Inferior parietal cortex (tissue), 1 donor: ENCODE results near the gene NEK1.
"Not testable (repeated sequence)": the region's sequence is repeated elsewhere in the genome, so short reads cannot be mapped to it uniquely, and the experiment has no call there.

Source experiments
- DNase-seq: peaks from one replicate; pipeline ENCODE4 v3.0.0-alpha.2; 2016; ENCODE audit errors: extremely low spot score

NEK1 gene

DNA sequence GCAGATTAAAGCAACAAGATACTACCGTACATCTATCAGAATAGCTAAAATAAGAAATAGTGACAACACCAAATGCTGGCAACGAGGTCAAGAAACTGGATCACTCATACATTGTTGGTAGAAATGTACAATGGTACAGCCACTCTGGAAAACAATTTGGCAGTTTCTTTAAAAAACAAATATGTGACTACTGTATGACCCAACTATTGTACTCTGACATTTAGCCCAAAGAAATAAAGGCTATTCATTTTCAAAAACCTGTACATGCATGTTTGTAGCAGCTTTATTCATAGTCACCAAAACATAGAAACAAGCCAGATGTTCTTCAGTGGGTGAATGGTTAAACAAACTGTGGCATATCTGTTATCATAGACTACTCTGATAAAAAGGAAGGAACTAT, 16.2 kb upstream of the NEK1 start:
- DNase-seq = no peak

DNA sequence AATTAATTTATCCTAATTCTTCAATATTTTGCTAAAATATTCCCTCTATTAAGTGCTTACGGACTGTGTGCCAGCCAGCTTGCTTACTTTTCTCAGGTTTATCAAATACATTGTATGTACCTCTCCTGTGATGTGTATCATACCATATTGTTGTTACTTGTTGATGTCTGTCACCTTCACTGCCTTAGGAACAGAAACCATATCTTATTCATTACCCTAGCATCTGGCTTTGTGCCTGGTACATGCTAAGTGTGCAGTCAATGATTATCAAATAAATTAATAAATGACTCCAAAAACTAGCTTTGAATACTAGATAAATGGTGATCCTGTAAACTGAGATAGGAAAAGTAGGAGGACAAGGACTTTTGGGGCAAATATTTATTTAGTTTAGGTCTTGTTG, 14.9 kb upstream of the NEK1 start:
- DNase-seq = no peak

DNA sequence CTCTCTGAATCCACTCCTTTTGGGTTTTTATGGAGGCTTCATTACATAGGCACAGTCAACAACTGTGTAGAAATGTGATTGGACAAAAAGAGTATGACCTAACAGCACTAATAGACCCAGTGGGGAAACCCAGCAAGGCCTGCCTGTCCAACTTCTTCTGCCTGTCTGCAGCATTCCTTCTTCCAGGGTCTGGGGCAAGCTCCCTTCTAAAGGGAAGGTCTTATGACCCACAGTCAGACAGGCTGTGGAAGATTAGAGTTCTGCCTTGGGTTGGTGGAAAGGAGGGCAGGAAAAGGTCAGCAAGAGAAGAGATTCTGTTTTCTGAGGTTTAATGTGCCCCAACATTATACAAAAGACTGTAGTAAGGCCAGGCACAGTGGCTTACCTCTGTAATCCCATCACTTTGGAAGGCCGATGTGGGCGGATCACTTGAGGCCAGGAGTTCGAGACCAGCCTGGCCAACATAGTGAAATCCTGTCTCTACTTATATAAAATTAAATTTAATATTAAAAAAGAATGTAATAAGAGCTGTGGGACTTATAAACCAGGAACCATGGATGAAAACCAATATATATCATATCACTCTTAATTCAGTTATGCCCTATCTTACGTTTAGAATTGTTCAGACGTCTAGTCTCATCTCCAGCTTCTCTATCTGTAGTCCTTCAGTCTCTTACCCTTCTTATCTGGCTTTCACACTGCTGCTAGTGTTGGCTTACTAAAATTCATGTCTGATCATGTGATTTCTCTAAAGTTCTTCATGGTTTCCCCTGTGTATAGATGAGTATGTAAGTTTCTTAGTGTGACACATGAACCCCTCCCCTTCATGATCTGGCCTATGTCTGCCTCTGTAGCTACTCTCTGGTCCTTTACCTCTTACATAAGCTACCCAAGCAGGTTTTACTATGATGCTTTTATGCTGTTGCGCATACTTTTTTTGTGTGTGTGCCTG, 14.2 kb upstream of the NEK1 start:
- no peak for DNase-seq

DNA sequence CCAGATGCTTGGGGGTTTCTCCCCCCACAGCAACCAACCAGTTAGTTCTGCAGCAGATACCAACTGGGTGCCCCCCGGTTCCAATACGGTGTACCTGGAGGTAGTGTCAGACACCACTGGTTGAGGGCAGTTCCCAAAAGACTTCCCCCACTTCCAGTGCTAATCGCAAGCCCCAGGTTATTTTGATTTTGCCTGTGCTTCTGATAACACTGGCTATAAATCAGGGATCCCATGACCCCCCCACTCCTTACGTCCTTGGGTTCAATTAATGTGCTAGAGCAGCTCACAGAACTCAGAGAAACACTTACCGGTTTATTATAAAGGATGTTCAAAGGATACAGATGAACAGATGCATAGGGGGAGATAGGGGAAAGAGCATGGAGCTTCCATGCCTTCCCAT, 13.5 kb upstream of the NEK1 start:
- DNase-seq = no peak

DNA sequence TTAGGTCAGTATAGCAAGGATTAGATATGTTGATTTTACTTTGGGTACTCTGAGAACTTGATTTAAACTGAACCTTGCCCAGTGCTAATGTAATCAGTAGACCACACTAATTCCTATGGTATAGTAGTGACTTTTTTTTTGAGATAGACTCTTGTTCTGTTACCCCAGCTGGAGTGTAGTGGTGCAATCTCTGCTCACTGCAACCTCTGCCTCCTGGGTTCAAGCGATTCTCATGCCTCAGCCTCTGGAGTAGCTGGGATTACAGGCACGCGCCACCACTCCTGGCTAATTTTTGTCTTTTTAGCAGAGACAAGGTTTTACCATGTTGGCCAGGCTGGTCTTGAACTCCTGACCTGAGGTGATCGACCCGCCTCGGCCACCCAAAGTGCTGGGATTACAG, 11.6 kb upstream of the NEK1 start:
- not testable (repeated sequence) for DNase-seq

DNA sequence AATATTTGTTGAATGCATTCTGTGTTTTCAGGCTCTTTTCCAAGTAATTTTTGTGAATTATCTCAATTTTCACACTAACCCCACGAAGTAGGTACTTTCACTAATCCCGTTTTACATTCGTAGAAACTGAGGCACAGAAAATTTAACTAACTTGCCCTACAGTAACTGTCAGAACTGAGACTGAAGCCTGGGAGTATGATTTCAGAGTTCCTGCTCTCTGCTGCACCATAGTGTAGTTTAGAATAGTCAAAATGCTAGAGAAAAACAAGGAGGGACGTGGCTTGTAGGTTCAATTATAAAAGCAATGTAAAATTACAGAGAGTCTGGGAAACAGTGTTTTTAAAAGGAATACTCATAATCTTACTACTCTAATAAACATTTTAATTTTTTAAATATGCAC, 10.2 kb upstream of the NEK1 start:
- no peak for DNase-seq

DNA sequence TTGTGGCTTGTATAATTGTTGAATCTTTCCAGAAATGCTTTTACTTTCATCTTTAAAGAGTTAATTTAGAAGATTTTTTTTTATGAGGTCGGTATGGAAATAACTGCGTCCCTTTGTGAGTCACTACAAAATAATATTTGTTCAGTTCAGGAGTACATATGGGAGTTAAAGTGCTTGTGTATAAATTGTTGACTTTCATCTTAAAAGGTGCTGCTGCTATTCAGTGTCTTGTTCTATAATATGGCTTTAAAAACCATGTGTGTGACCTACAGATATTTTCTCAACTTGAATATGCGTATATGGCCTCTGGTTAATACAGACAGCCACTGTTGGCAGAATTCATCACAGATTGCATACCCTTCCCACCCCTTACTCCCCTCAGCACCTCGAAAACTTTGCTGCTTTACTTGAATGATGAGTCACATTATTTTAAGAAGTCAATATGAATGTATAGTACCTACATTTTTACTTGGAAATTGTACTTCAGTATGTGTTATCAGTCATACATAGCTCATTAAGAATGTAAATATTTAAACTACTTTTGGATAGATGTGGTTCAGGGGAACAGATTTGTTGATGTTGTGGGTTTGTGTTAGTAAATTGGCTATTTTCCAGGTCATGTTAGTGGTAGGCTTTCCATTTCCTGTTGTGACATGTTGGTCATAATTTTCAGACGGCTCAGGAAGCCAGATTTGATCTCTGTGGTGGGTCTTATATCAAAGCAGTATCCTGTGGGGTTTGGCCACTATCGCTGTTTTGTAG, 9.5 kb upstream of the NEK1 start:
- DNase-seq = no peak

DNA sequence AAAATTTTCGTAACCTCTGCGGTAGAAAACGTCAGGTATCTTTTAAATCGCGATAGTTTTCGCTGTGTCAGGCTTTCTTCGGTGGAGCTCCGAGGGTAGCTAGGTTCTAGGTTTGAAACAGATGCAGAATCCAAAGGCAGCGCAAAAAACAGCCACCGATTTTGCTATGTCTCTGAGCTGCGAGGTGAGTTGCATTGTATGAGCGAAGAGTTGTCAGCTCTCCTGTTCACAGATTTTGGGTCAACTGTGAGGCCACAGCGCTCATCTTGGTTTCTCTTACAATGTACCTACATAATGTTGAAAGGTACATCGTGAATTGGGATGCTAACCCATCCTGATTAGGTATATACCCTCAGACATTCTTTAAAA, 8.5 kb upstream of the NEK1 start:
- no peak for DNase-seq

DNA sequence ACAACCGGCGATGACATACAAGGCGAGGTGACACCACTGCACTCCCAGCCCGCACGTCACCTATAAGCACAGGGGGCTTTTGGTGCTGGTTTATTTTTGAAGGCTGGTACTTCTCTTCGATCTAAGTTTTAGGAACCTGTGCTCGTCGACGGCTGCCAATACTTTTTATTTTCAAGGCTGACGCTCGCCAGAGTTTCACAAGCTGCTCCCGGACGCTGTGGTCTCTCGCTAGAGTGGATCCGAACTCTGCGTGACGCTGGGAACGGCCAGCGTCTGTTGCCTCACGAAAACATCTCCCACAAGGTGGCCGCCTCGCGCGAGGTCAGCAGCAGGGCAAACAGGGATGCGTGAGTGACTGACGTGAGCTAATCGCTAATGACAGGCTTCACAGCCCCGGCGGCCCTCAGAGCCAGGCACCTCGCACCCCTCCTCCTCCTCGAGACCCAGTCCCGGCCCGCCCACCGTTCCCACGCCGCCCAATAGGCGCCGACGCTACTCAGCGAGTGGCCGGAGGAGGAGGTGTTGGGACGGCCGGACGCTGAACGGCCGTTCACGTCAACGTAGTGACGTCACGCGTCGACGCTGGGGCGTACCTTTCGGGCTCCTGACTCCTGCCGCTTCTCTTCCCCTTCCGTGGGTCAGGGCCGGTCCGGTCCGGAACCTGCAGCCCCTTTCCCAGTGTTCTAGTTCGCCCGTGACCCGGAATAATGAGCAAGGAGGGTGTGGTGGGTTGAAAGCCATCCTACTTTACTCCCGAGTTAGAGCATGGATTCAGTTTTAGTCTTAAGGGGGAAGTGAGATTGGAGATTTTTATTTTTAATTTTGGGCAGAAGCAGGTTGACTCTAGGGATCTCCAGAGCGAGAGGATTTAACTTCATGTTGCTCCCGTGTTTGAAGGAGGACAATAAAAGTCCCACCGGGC, 7.8 kb upstream of the NEK1 start, which contains the start of gene CLCN3:
TSS of gene CLCN3 (plus strand) at position 621 of the 922 bp plus-strand sequence. CDS start 15,351 bp downstream, outside the sequence.
- peak; percentile 98 for DNase-seq

DNA sequence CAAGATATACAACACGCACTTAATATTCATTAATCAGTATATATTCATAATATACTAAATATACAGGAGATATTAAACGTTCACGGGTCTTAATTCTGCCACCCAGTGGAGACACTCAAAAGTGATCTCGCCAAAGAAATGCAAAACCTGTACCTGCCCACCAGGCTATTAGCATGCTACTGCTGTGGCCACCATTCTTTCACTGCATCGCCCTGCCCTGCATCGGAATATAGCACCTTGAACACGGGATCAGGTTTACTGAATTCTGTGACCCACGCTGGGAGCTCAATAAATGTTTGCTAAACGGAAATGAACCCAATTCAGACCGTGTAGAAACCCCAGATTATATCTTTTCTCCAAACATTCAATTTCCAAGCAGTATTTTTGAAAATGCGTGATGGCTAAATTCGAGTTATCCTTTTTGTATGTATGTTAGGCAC, 7.2 kb upstream of the NEK1 start:
- peak; percentile 61 for DNase-seq

DNA sequence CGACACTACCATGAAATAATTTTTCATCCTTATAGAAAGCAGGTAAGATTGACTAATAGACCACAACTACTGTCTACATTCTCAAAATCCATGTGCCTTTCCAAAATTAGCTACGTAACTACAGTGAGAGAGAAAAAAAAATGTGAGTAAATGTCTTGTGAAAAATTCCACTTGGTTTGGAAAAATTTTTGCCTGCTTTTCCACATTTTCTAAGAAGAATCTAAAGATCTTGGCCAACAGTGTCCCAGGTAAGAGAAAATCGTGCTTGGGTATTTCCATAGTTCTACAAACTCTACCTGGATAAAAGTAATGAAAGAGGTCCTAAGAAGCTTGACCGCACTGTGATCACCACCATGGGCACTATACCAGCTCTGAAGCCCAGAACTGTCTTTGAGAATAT, 6.6 kb upstream of the NEK1 start:
- no peak for DNase-seq

DNA sequence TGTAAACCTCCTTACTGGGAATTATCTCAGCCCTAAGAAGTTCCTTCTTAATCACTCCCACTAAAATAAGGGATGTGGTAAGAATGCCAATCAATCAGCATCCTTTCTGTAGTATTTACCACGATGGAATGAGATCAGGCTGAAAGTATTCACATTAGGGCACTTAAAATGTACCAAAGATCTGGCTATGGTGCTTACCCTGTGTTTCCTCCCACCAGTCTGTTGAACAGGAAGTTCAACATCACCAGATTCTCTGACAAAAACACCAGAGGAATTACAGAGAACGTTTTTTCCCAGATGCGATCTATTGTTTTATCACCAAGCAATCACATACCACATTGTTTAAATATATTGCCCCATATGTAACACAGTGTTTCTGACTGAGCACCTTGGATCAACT, 5.9 kb upstream of the NEK1 start:
- no peak for DNase-seq

DNA sequence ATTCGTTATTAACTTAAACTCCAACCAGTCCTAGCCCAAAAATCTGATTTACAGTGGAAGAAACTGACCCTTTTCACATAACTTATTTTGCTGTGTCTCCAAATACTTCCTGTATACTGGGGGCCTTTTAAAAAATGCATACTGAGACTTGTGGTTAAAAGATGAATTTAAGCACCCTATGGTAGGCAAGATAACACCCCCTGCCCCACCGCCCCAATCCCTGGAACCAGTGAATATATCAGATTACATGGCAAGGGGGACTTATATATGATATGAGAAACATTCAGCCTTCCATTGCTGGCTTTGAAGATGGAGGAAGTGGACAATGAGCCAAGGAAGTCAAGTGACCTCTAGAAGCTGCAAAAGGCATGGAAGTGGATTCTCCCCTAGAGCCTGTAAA, 4.9 kb upstream of the NEK1 start:
- DNase-seq = no peak

DNA sequence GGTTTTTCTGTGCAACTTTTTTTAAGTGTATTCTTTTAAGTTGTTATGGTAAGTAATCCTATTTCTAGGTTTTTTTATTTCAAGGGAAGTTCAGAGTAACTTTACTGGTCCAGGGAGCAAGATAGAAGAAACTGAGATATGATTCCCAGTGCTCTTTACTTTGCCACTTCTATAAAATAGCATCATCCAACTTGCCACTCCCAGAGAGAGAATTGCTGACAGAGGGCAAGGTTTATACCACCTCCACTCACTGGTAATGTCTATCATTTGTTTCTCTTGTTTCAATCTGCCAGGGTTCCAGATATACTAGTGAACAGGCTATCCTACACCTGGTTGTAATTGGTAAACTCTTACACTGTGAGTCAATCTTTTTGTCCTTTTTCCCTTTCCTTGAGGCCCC, 4.5 kb upstream of the NEK1 start:
- no peak for DNase-seq

DNA sequence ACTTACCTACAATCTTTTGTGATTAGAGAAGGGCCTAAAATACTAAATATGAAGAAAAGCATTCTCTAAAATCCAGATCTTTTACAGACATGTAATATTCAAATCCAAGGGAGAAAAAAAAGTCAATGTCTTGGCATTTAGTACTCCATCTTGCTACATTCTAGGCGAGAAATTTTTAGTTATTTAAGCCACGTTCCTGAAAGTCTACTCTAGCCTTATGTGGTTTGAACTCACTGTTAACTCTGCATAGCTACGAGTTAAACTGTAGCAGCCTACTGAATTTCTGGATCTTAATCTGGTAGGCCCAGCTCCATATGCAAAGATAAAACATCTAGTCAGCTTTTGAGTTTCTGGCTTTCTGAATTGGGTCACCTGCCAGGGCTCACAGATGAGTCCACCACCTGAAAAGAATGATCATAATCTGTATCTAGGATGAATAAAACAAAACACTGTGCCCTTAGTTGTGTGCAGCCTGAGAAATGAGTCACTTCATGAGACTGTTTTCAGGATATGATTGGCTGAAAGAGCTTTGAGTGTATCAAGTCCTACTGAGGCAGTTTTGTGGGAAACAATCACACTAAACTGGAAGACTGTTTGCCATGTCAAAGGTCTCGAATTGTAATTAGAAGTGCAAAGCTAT, 3.2 kb upstream of the NEK1 start:
- no peak for DNase-seq

DNA sequence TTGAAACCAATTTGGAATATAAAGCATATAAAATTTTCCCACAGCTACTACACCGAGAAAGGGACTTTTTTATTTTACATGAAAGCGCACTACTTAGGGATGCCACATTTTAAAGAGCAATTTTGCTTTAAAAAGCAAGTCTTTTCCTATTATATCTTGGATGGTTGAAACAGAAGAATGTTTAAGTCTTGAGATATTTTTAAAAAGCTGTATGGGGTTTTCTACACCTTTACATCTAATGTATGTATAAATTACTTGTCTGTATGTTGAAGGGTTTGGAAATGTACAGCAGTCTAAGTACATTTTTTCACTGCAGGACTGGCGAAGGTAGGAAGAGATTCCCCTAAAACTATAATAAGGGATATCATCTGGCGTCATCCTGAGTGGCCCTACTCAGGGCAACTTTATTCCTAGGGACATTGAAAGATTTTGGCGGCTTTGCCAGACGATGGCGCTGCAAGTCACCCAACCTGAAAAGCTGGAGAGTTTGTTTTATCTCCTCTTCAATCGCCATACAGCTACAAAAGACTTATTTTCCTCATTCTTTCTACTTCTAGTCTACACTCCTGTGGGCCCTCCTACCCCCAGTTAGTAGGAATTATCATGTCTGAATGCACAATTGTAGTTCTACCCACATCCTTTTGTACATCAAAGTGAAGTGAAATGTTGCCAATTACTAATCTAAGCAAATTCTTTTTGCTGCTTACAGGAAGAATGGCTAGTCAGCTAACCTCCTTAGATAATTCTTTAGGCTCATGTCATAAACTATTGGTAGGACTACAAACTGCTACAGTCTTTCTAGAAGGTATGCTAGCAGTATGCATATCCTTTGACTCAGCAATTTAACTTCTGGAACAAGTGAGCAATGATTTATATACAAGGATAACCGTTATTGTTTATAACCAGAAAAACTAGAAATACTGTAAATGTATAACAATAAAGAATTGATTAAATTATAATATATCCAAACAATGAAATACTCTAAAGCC, 782 bp upstream of the NEK1 start:
- DNase-seq = peak; percentile 92

DNA sequence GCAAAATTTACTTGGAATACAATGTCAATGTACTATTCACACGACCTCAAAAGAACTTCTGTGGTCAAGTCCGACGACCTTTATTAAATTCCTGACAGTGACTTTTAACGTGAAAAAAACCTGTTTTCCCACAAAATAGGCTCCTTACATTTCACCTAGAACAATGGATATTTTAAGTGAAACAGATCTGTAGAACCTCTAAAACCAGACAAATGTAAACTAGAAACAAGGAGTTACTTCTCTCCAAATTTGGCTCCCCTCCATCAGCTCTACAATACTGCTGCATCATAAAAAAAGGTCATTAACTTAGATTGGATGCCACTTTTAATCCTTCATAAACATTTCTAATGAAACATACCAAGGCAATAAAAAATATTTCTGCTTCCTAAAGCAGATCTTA, 1.2 kb downstream of the NEK1 start:
- DNase-seq = no peak

DNA sequence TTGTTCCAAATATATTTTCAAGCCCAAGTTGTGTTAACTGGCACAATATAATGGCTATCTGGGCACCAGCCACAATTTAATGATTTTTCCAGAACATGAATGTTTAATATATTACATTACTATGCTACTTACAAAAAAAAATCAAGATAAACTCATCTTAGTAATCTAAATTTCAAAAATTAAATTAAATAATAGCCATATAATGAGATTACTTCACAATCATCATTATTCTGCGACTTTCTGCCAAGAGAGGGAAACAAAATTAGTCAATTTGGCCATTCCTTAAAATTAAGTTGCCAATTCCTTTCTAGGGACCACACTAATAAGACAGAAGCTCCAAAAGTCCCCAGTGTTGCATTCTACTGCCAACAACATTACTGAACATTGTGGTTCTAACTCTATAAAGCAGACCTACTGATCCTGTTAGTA, 7.5 kb downstream of the NEK1 start:
- DNase-seq = no peak

DNA sequence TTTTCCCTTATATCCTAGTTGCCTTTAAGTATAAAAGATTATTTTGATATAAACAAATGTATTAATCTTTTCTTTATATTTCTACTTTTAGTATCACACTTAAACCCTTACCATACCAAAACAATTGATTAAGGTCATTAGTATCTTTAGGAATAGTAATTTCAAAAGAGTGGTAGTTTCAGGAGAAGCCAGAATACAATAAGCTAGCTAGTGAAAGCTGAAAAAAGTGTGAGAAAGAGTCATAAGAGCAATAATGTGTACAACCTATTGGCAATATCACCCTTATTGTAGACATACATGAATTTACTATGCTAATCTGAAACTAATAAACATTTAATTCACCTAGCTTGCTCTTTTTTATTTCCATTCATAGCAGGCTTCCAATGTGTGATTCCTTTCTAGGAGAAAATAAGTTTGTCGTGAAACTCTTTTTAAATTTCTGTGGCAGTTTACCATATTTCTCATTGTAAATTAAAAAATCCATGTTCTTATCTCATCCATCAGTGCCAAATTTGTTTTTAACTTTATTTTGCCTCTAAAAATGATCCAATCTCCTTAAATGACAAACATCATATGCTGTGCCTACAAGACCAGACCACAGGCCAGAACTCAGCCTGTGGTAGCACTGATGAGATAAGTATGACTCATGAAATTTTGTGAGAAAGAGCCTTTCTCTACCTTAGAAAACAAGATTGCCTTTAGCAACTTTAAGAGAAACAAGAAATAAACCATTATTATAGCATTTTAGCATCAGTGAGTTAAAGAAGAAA, 8.1 kb downstream of the NEK1 start:
- no peak for DNase-seq
